CD4-positive, alpha-beta memory T cell (primary cell): ENCODE data around the gene SCGB3A1. TPM values are rescaled to one million over a fixed set of nuclear protein-coding genes. Genes with fewer than 3 reads are reported as not detected.

Experiments used
- CTCF ChIA-PET: fragments of 350-600 bp; sonication (Branson Sonifier 250); formaldehyde crosslinking; loops from one replicate; lab custom pipeline; 2021; ENCODE audit warnings: inconsistent platforms; ENCODE audit not compliant: partially characterized antibody; lab: Charles Lee
- POLR2A ChIA-PET: fragments of 350-600 bp; sonication (Branson Sonifier 250); formaldehyde crosslinking; loops from one replicate; lab custom pipeline; 2021; ENCODE audit not compliant: partially characterized antibody; lab: Charles Lee
- DNase-seq, 5 donors: peaks; one replicate each; pipeline versions ENCODE4 v3.0.0 to v3.0.0-alpha.2; 2020 to 2022; ENCODE audit warnings: mixed read lengths in 1 of 5
- H3K27ac ChIP-seq: one replicate; pipeline ENCODE4 v1.7.0; 2013; ENCODE audit warnings: low read depth, low read length
- H3K27me3 ChIP-seq: 2 replicates; pipeline ENCODE4 v1.7.0; 2013; ENCODE audit warnings: mild to moderate bottlenecking, low read length, moderate library complexity; ENCODE audit not compliant: insufficient read depth
- H3K36me3 ChIP-seq: 2 replicates; pipeline ENCODE4 v1.7.0; 2013; ENCODE audit warnings: mild to moderate bottlenecking, low read length, moderate library complexity; ENCODE audit not compliant: insufficient read depth
- H3K4me1 ChIP-seq: 2 replicates; pipeline ENCODE4 v1.7.0; 2013; ENCODE audit warnings: mild to moderate bottlenecking, low read length, moderate library complexity; ENCODE audit not compliant: insufficient read depth
- H3K4me3 ChIP-seq, 2 donors: one replicate each; pipeline ENCODE4 v1.7.0; 2013; ENCODE audit warnings: low read length in 2 of 2, mild to moderate bottlenecking in 1 of 2
- H3K9me3 ChIP-seq, 2 donors: one replicate each; pipeline ENCODE4 v1.7.0; 2013; ENCODE audit warnings: low read length in 2 of 2, control low read depth in 1 of 2; ENCODE audit not compliant: control insufficient read depth in 1 of 2
- H3K27ac Mint-ChIP-seq, 7 donors: one replicate each; pipeline ENCODE4 v1.8.0; 2020 to 2021; ENCODE audit warnings: mixed read lengths in 7 of 7, mild to moderate bottlenecking in 6 of 7, inconsistent platforms in 3 of 7, moderate library complexity in 3 of 7
- H3K27me3 Mint-ChIP-seq, 2 donors: one replicate each; pipeline ENCODE4 v1.8.0; 2020 to 2021; ENCODE audit warnings: mixed read lengths in 2 of 2
- H3K36me3 Mint-ChIP-seq, 2 donors: one replicate each; pipeline ENCODE4 v1.8.0; 2020 to 2021; ENCODE audit warnings: mixed read lengths in 2 of 2, inconsistent platforms in 1 of 2, mild to moderate bottlenecking in 1 of 2
- H3K4me1 Mint-ChIP-seq, 4 donors: one replicate each; pipeline ENCODE4 v1.8.0; 2020 to 2021; ENCODE audit warnings: mixed read lengths in 4 of 4, mild to moderate bottlenecking in 1 of 4
- H3K4me3 Mint-ChIP-seq, 8 donors: one replicate each; pipeline ENCODE4 v1.8.0; 2020 to 2021; ENCODE audit warnings: mixed read lengths in 8 of 8, mild to moderate bottlenecking in 7 of 8, moderate library complexity in 6 of 8, inconsistent platforms in 3 of 8
- H3K9me3 Mint-ChIP-seq, 8 donors: one replicate each; pipeline ENCODE4 v1.8.0; 2020 to 2021; ENCODE audit warnings: mixed read lengths in 8 of 8, mild to moderate bottlenecking in 5 of 8, inconsistent platforms in 3 of 8, moderate library complexity in 1 of 8
- intact Hi-C: fragments of 100-400 bp; cut with micrococcal nuclease; formaldehyde crosslinking; loops from one replicate; pipeline ENCODE4 v1.15.1; 2023
- polyA plus RNA-seq, 2 donors: library from polyadenylated mRNA; unstranded; fragments of 300-500 nt; fragmentation: Illumina TruSeq; gene quantifications; one replicate each; pipeline ENCODE4 v1.2.3, GENCODE V29; 2021
- total RNA-seq, 2 experiments: library from RNA; stranded (reverse); gene quantifications; one replicate each; pipeline ENCODE4 v1.2.3, GENCODE V29; 2021

SCGB3A1 gene
- total and polyA plus RNA-seq, 4 experiments from 2014 or later, result not detected

DNA sequence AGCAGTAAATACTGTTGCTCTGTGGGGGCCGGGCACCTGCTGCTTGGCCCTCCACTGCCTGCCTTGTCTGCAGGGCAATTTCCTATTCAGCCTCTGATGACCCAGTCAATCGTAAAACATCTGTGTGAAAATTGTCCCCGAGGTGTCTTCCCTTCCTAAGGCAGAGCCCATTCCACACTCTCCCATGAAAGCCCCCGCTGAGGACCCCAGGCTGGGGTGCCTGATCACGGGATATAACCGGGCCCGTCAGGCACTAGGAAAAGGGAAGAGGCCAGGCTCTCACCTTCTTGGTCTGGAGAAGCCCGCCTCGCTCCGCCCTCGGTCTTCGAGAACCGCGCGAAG lies 27.2 kb upstream of the SCGB3A1 start:
- no peaks in the 10 kb centered on the region for H3K27me3 ChIP-seq
- Mint-ChIP-seq H3K36me3 (no peaks in the 10 kb centered on the region), H3K9me3 (no peaks in the 10 kb centered on the region), H3K4me1 (peaks cover 0 to under 1% (median 0%) of the 10 kb centered on the region in 4 donors), H3K4me3 (peak overlapping the region in 1 of 8 donors; percentile 39), H3K27ac (no peak overlapping the region), H3K27me3 (no peaks in the 10 kb centered on the region)
- H3K4me1 ChIP-seq, result no peaks in the 10 kb centered on the region
- DNase-seq, result no peak
- no peaks in the 10 kb centered on the region for H3K36me3 ChIP-seq
- H3K4me3 ChIP-seq, result no peak overlapping the region
- POLR2A ChIA-PET, result no interaction called here
- H3K9me3 ChIP-seq, result no peaks in the 10 kb centered on the region
- intact Hi-C loops, result no loop called here
- H3K27ac ChIP-seq, result no peak overlapping the region
- CTCF ChIA-PET, result interaction anchor here (0.7 kb wide), 1 partner anchor 101 kb away, joined by 3 read pairs; no protein-coding TSS in a partner anchor

DNA sequence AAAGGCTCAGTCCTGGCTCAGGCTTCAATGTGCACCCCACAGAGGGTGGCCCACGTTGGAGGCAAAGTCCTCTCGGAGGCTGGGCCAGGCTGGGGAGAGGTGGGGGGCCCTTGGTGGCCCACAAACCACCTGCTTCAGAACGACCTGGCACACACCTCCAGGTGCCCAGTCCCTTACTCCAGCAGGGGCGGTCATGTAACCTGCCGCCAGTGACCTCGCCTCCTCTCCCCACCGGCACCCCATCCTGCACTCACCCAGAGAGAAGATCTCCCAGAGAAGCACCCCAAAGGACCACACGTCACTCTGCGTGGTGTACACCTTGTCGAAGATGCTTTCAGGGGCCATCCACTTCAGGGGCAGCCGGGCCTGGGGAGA lies 22.5 kb upstream of the SCGB3A1 start:
- Mint-ChIP-seq H3K27me3 (no peaks in the 10 kb centered on the region), H3K27ac (no peak overlapping the region), H3K4me3 (no peak overlapping the region), H3K4me1 (no peaks in the 10 kb centered on the region), H3K36me3 (no peaks in the 10 kb centered on the region), H3K9me3 (no peaks in the 10 kb centered on the region)
- no peak for DNase-seq
- Histone ChIP-seq H3K9me3 (no peaks in the 10 kb centered on the region), H3K4me3 (no peak overlapping the region), H3K36me3 (no peaks in the 10 kb centered on the region), H3K27ac (no peak overlapping the region), H3K27me3 (no peaks in the 10 kb centered on the region), H3K4me1 (no peaks in the 10 kb centered on the region)
- intact Hi-C loops, result no loop called here
- ChIA-PET POLR2A (no interaction called here), CTCF (interaction anchor here (1.0 kb wide), 1 partner anchor 15 kb away, joined by 3 read pairs; no protein-coding TSS in a partner anchor)

DNA sequence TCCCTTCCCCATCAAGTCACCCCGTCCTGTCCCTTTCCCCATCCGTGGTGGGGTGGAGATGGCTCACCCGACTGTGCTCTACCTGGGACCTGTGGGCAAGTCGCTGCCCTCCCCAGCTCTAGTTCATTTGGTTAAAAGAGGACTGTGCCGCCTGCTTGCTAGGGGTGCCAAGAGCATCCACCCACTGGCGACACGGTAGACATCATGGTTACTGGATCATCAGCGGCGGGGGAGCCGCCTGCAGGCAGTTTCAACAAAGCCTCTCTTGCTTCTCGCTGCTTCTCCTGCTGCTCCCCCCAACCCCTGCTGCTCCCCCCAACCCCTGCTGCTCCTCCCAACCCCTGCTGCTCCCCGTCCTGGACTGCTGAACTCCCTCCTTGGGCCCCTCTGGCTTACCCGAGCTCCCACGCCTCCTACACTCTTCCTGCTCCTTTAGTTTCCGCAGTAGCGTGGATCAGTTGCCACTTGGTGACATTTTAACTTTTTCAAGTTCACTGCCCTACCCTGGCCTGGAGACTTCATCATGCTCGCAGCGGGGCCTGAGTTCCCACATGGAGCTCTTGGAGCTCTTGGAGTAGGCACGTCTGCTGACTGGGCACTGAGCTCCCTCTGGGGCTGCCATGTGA lies 22.0 kb upstream of the SCGB3A1 start:
- Histone ChIP-seq H3K36me3 (no peaks in the 10 kb centered on the region), H3K4me3 (no peak overlapping the region), H3K27me3 (no peaks in the 10 kb centered on the region), H3K9me3 (no peaks in the 10 kb centered on the region), H3K4me1 (no peaks in the 10 kb centered on the region), H3K27ac (no peak overlapping the region)
- Mint-ChIP-seq H3K36me3 (no peaks in the 10 kb centered on the region), H3K4me1 (peaks cover 0 to 3% (median 1%) of the 10 kb centered on the region in 4 donors), H3K27me3 (no peaks in the 10 kb centered on the region), H3K9me3 (no peaks in the 10 kb centered on the region), H3K4me3 (no peak overlapping the region), H3K27ac (peak overlapping the region in 1 of 7 donors; percentile 21)
- intact Hi-C loops, result no loop called here
- ChIA-PET POLR2A (no interaction called here), CTCF (interaction anchor here (1.0 kb wide), 1 partner anchor 15 kb away, joined by 3 read pairs; no protein-coding TSS in a partner anchor)
- DNase-seq, result no peak

DNA sequence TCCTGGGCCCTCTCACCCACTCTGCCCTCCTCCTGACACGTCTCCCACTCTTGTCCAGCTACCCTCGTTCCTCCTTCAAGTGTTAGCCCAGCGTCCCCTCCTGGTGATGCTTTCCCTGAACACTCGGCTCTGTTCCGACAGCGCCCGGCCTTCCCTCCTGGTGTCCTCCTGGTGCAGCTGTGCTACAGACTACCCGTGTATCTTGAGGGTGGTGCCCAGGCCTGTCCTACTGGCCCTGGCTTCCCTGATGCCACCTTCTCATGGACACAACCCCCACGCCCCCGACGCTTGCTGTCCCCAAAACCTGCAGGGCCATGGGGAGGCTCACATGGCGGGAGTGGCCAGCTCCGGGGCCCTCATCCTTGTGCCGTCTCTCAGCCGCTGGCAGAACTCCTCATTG lies 21.4 kb upstream of the SCGB3A1 start:
- intact Hi-C loops, result no loop called here
- Histone ChIP-seq H3K9me3 (no peaks in the 10 kb centered on the region), H3K27me3 (no peaks in the 10 kb centered on the region), H3K4me1 (no peaks in the 10 kb centered on the region), H3K4me3 (no peak overlapping the region), H3K27ac (no peak overlapping the region), H3K36me3 (no peaks in the 10 kb centered on the region)
- DNase-seq, result no peak
- H3K36me3 Mint-ChIP-seq, result no peaks in the 10 kb centered on the region
- H3K27me3 Mint-ChIP-seq, result no peaks in the 10 kb centered on the region
- no peaks in the 10 kb centered on the region for H3K9me3 Mint-ChIP-seq
- H3K27ac Mint-ChIP-seq, result peak overlapping the region in 1 of 7 donors; percentile 21
- H3K4me1 Mint-ChIP-seq, result peaks cover 2 to 5% (median 4%) of the 10 kb centered on the region in 4 donors
- ChIA-PET CTCF (interaction anchor here (1.0 kb wide), 1 partner anchor 14 kb away, joined by 3 read pairs; no protein-coding TSS in a partner anchor), POLR2A (no interaction called here)
- H3K4me3 Mint-ChIP-seq, result no peak overlapping the region

DNA sequence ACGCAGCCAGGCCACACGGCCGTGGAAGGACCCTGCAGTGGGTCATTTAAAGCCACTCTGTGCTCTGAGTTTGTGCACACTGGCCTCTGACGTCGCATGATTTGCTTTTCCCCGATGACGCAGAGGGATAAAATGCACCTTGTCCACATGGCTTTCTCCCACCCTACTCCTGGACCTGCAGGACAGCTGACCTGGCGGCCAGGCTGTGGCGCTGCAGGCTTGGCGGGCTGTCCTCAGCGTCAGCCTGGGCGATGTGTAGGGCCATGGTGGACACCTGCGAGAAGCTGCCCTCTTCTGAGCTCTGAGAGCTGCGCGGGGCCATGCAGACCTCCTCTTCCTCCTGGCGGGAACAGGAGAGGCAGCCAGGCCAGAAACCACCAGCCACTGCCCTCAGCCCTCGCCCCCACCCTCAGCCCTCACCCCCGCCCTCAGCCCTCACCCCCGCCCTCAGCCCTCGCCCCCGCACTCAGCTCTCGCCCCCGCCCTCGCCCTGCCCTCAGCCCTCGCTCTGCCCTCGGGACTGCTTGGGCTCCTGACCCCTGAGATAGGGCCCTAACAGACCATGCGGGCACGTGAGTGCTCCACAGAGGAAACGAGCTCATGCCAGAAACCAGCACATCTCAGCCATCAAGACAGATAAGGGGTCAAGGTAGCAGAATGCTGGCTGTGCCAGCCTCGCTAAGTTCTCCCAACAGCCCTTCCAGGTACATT lies 20.0 kb upstream of the SCGB3A1 start:
- ChIA-PET CTCF (no interaction called here), POLR2A (no interaction called here)
- Histone ChIP-seq H3K4me3 (no peak overlapping the region), H3K4me1 (no peaks in the 10 kb centered on the region), H3K36me3 (no peaks in the 10 kb centered on the region), H3K27ac (no peak overlapping the region), H3K27me3 (no peaks in the 10 kb centered on the region), H3K9me3 (no peaks in the 10 kb centered on the region)
- H3K27me3 Mint-ChIP-seq, result peaks cover 0 to 1% of the 10 kb centered on the region in 2 donors
- peaks cover 2 to 5% (median 4%) of the 10 kb centered on the region in 4 donors for H3K4me1 Mint-ChIP-seq
- H3K27ac Mint-ChIP-seq, result no peak overlapping the region
- no peak overlapping the region for H3K4me3 Mint-ChIP-seq
- no peaks in the 10 kb centered on the region for H3K9me3 Mint-ChIP-seq
- intact Hi-C loops, result no loop called here
- no peak for DNase-seq
- H3K36me3 Mint-ChIP-seq, result no peaks in the 10 kb centered on the region

DNA sequence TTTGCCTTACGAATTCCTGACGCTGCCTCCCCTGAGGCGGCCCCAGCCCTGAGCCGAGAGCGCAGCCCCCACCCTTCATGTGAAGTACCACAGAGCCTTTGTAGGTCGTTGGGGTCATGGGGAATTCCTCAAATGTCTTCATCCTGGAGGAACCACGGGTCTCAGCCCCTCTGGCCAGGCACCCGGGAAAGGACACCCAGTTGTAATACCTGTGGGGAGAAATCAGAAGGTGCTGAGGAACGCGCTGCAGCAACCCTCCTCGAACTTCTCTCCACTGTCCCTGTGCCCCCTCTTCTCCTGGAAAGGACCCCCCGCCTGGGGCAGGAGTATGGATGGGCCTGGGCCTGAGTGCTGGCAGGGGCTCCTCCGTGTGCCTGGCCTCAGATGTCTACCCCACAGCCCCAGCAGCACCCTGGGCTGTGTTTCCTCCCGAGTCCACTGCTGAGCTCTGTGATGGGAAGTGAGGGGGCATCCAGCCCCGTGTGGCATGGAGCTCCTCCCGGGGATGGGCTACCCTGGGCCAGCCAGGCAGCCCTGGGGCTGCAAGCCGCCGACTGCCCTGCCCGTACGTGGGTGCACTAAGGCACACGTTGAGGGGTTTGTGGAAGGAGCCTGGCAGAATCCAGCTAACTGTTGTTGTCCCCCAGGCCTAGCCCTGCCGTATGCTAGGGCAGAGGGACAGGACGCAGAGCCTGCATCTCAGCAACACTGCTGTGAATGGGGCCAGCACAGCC lies 18.7 kb upstream of the SCGB3A1 start:
- Histone ChIP-seq H3K27me3 (no peaks in the 10 kb centered on the region), H3K9me3 (no peaks in the 10 kb centered on the region), H3K4me1 (no peaks in the 10 kb centered on the region), H3K4me3 (no peak overlapping the region), H3K36me3 (no peaks in the 10 kb centered on the region), H3K27ac (no peak overlapping the region)
- intact Hi-C loops, result loop anchor here (5.0 to 10.0 kb wide), 2 partner anchors 62 to 105 kb away; no protein-coding TSS in a partner anchor
- Mint-ChIP-seq H3K4me3 (no peak overlapping the region), H3K36me3 (no peaks in the 10 kb centered on the region), H3K4me1 (peaks cover 2 to 10% (median 6%) of the 10 kb centered on the region in 4 donors), H3K9me3 (no peaks in the 10 kb centered on the region), H3K27ac (no peak overlapping the region), H3K27me3 (peaks cover 1 to 2% of the 10 kb centered on the region in 2 donors)
- DNase-seq, result no peak
- CTCF ChIA-PET, result no interaction called here
- POLR2A ChIA-PET, result no interaction called here

DNA sequence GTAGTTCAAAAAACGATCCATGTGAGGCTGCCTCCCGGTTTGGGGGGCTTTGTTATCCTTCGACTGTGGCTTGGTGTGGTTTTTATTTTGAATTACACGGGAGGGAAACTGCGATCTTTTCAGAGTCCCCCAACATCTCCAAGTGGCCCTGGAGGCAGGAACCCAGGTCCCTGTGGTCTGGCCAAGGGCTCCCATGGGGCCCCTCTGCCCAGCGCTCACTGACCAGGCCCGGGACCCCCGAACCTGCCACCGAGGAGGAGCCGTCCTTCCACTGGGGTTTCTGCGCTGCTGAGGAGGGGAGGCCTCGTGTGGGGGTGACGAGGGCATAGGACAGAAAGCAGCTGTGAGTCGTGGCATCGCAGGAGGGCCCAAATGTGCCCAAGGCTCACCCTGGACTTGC lies 18.1 kb upstream of the SCGB3A1 start:
- POLR2A ChIA-PET, result no interaction called here
- CTCF ChIA-PET, result no interaction called here
- DNase-seq, result no peak

More for the DNA sequence above, 18.1 kb upstream of the SCGB3A1 start:
- H3K27me3 ChIP-seq, result no peaks in the 10 kb centered on the region
- peaks cover 2 to 10% (median 6%) of the 10 kb centered on the region in 4 donors for H3K4me1 Mint-ChIP-seq
- intact Hi-C loops, result loop anchor here (5.0 to 10.0 kb wide), 2 partner anchors 63 to 105 kb away; no protein-coding TSS in a partner anchor
- H3K4me3 Mint-ChIP-seq, result no peak overlapping the region
- no peaks in the 10 kb centered on the region for H3K9me3 Mint-ChIP-seq
- no peak overlapping the region for H3K27ac Mint-ChIP-seq
- no peaks in the 10 kb centered on the region for H3K9me3 ChIP-seq
- no peaks in the 10 kb centered on the region for H3K4me1 ChIP-seq
- no peak overlapping the region for H3K27ac ChIP-seq
- no peaks in the 10 kb centered on the region for H3K36me3 Mint-ChIP-seq
- H3K36me3 ChIP-seq, result no peaks in the 10 kb centered on the region
- H3K4me3 ChIP-seq, result no peak overlapping the region
- H3K27me3 Mint-ChIP-seq, result peaks cover 2% of the 10 kb centered on the region in 2 donors
